Motor neuron (in vitro differentiated cells): ENCODE measurements around the gene CAMK2B. TPM values are rescaled to one million over a fixed set of nuclear protein-coding genes. Genes with fewer than 3 reads are reported as not detected.

Source experiments
- ATAC-seq, 8 experiments: fragments of 200-7000 bp; cut with Tn5 transposase; replicated peaks in 6 of 8; 2 replicates each; pipeline ENCODE4 v1.8.0; 2021; ENCODE audit warnings: mild to moderate bottlenecking in 8 of 8, moderate library complexity in 8 of 8
- H3K27ac ChIP-seq, 2 donors: fragments of 250-450 bp; sonication (Bioruptor Pico); 2 replicates each; pipeline ENCODE4 v1.9.0; 2021; ENCODE audit warnings: antibody characterized with exemption in 2 of 2, mild to moderate bottlenecking in 2 of 2, moderate library complexity in 1 of 2
- H3K4me1 ChIP-seq, 2 donors: fragments of 250-450 bp; sonication (Bioruptor Pico); replicated peaks in 1 of 2; 2 replicates each; pipeline ENCODE4 v1.6.1; 2021; ENCODE audit warnings: antibody characterized with exemption in 2 of 2, mild to moderate bottlenecking in 2 of 2, moderate library complexity in 1 of 2
- H3K4me3 ChIP-seq, 5 donors: fragments of 250-450 bp; sonication (Bioruptor Pico); 2 replicates each; pipeline ENCODE4 v1.9.0; 2021; ENCODE audit warnings: antibody characterized with exemption in 5 of 5, mild to moderate bottlenecking in 5 of 5, moderate library complexity in 4 of 5
- WGBS, 10 experiments: fragments of 450-650 bp; shearing (Covaris generic); methylation state at CpG; one replicate each; pipeline ENCODE4 v1.0.0; 2022; 5-methylcytosine and 5-hydroxymethylcytosine counted together
- in situ Hi-C, 9 experiments: fragments of 400-800 bp; cut with MboI; loops; one replicate each; pipeline ENCODE4 v1.15.0; 2021; ENCODE audit warnings: low sequenced_read_pairs in 9 of 9, low pct_unique_long_range_greater_than_20kb in 2 of 9; ENCODE audit not compliant: unreplicated experiment in 9 of 9
- total RNA-seq, 8 experiments: library from RNA; unstranded; fragments of 300-600 nt; gene quantifications; 2 replicates each; pipeline versions ENCODE4 v1.2.3 to v1.2.4, GENCODE V29; 2022

The CAMK2B gene
- total RNA-seq, result 10 to 100 TPM in 4 of 8 experiments, 1 to 10 TPM in 4; 2.2 to 23.4 (median 9.9) TPM

- peak within 1 kb of the TSS; percentile 55 to 83 (median 67) for H3K4me3 ChIP-seq
- ATAC-seq, result peak; percentile 53 to 85 (median 75)
- WGBS, 10 experiments, result no CpG with 5 or more reads among the region's 85 CpGs
- in situ Hi-C loops, result no loop called here
- peaks cover 0 to 6% of the 10 kb centered on the region in 2 donors for H3K4me1 ChIP-seq
- peak within 1 kb of the TSS in 1 of 2 donors; percentile 39 for H3K27ac ChIP-seq
Measured at GRCh38 chr7:44325201-44325671, at the start of gene CAMK2B. CAMK2B (minus strand) TSS chr7:44325594; CDS start chr7:44325421, 173 bp downstream.

- H3K4me1 ChIP-seq, result no peaks in the 10 kb centered on the region
- H3K27ac ChIP-seq, result no peak overlapping the region
- H3K4me3 ChIP-seq, result no peak overlapping the region
Measured at GRCh38 chr7:44374007-44374763, 48.8 kb upstream of the CAMK2B start.

GRCh38 chr7:44373418-44373740 is 48.0 kb upstream of the CAMK2B start:
- no peak overlapping the region for H3K27ac ChIP-seq
- 60 to 100% (median 100%) methylated on average over 1 to 2 of the region's 2 CpGs; no CpG with 5 or more reads in 7 of the 10 experiments for WGBS, 10 experiments
- no peak overlapping the region for H3K4me3 ChIP-seq
- in situ Hi-C loops, result no loop called here
- ATAC-seq, result no peak
- H3K4me1 ChIP-seq, result no peaks in the 10 kb centered on the region

More at GRCh38 chr7:44374007-44374763, 48.8 kb upstream of the CAMK2B start:
- ATAC-seq, result peak in 1 of 8 experiments; percentile 16
- WGBS, 10 experiments, result 57 to 100% (median 80%) methylated on average over 1 to 4 of the region's 12 CpGs; no CpG with 5 or more reads in 5 of the 10 experiments
- in situ Hi-C loops, result no loop called here

- in situ Hi-C loops, result no loop called here
- ATAC-seq, result no peak
- H3K27ac ChIP-seq, result no peak overlapping the region
- 43 to 87% (median 66%) methylated on average over 1 to 5 of the region's 5 CpGs for WGBS, 10 experiments
- H3K4me1 ChIP-seq, result no peaks in the 10 kb centered on the region
- no peak overlapping the region for H3K4me3 ChIP-seq
Measured at GRCh38 chr7:44372560-44373417, 47.4 kb upstream of the CAMK2B start.

- Histone ChIP-seq H3K27ac (no peak overlapping the region), H3K4me3 (no peak overlapping the region), H3K4me1 (no peaks in the 10 kb centered on the region)
- in situ Hi-C loops, result no loop called here
- WGBS, 10 experiments, result 78 to 100% (median 100%) methylated on average over 1 of the region's 1 CpG; no CpG with 5 or more reads in 1 of the 10 experiments
- peak in 2 of 8 experiments; percentile 87 to 96 for ATAC-seq
Measured at GRCh38 chr7:44368885-44369284, 43.5 kb upstream of the CAMK2B start.

GRCh38 chr7:44368455-44368854 is 43.1 kb upstream of the CAMK2B start:
- no peak for ATAC-seq
- no peaks in the 10 kb centered on the region for H3K4me1 ChIP-seq
- no peak overlapping the region for H3K4me3 ChIP-seq
- in situ Hi-C loops, result no loop called here
- no peak overlapping the region for H3K27ac ChIP-seq

GRCh38 chr7:44367475-44368043 is 42.2 kb upstream of the CAMK2B start:
- in situ Hi-C loops, result no loop called here
- no peaks in the 10 kb centered on the region for H3K4me1 ChIP-seq
- H3K27ac ChIP-seq, result no peak overlapping the region
- peak in 1 of 8 experiments; percentile 61 for ATAC-seq
- 37 to 80% (median 72%) methylated on average over 1 to 4 of the region's 5 CpGs; no CpG with 5 or more reads in 5 of the 10 experiments for WGBS, 10 experiments
- no peak overlapping the region for H3K4me3 ChIP-seq

- no peak overlapping the region for H3K4me3 ChIP-seq
- in situ Hi-C loops, result no loop called here
- no peak for ATAC-seq
- no peaks in the 10 kb centered on the region for H3K4me1 ChIP-seq
- 72 to 95% (median 80%) methylated on average over 1 to 4 of the region's 4 CpGs; no CpG with 5 or more reads in 1 of the 10 experiments for WGBS, 10 experiments
- H3K27ac ChIP-seq, result no peak overlapping the region
Measured at GRCh38 chr7:44366986-44367385, 41.6 kb upstream of the CAMK2B start.

- no peak for ATAC-seq
- 0 to 63% (median 29%) methylated on average over 1 to 2 of the region's 2 CpGs; no CpG with 5 or more reads in 1 of the 10 experiments for WGBS, 10 experiments
- in situ Hi-C loops, result no loop called here
- no peak overlapping the region for H3K27ac ChIP-seq
- no peaks in the 10 kb centered on the region for H3K4me1 ChIP-seq
- H3K4me3 ChIP-seq, result no peak overlapping the region
Measured at GRCh38 chr7:44353668-44354067, 28.3 kb upstream of the CAMK2B start.

GRCh38 chr7:44348851-44349781 is 23.7 kb upstream of the CAMK2B start:
- Histone ChIP-seq H3K27ac (no peak overlapping the region), H3K4me3 (no peak overlapping the region), H3K4me1 (no peaks in the 10 kb centered on the region)
- in situ Hi-C loops, result no loop called here
- peak in 4 of 8 experiments; percentile 14 to 71 (median 52) for ATAC-seq
- 0 to 100% (median 63%) methylated on average over 1 to 4 of the region's 9 CpGs; no CpG with 5 or more reads in 4 of the 10 experiments for WGBS, 10 experiments

GRCh38 chr7:44348300-44348699 is 22.9 kb upstream of the CAMK2B start:
- Histone ChIP-seq H3K27ac (no peak overlapping the region), H3K4me1 (no peaks in the 10 kb centered on the region), H3K4me3 (no peak overlapping the region)
- in situ Hi-C loops, result no loop called here
- ATAC-seq, result peak in 2 of 8 experiments; percentile 28 to 88
- WGBS, 10 experiments, result 20 to 67% methylated on average over 1 of the region's 2 CpGs; no CpG with 5 or more reads in 8 of the 10 experiments

- in situ Hi-C loops, result no loop called here
- no peak overlapping the region for H3K4me3 ChIP-seq
- no peak overlapping the region for H3K27ac ChIP-seq
- no peaks in the 10 kb centered on the region for H3K4me1 ChIP-seq
- no peak for ATAC-seq
Measured at GRCh38 chr7:44347546-44348114, 22.2 kb upstream of the CAMK2B start.
